Panc1 (cell line): ENCODE data around the gene OR14I1. TPM values are rescaled to one million over a fixed set of nuclear protein-coding genes. Genes with fewer than 3 reads are reported as not detected.

Experiments used
- ATAC-seq: fragments of 200-7000 bp; cut with Tn5 transposase; 2 replicates; pipeline ENCODE4 v1.9.1; 2020; ENCODE audit warnings: mild to moderate bottlenecking, moderate library complexity
- BruUV-seq: library from RNA; stranded (reverse); fragments of 400-500 nt; replicated peaks from 2 replicates; lab custom pipeline; 2021; lab: Mats Ljungman, UMichigan
- CTCF ChIA-PET: fragments of 300-600 bp; sonication (Branson Sonifier 250); formaldehyde crosslinking; loops from one replicate; lab custom pipeline; 2022; ENCODE audit warnings: antibody characterized with exemption; lab: Charles Lee
- POLR2A ChIA-PET: fragments of 300-600 bp; sonication (Branson Sonifier 250); formaldehyde crosslinking; loops from one replicate; lab custom pipeline; 2022; ENCODE audit warnings: antibody characterized with exemption; lab: Charles Lee
- DNase-seq: peaks from one replicate; pipeline ENCODE4 v3.0.0-alpha.2; 2010; ENCODE audit warnings: low read depth, low spot score
- H3K27ac ChIP-seq: 2 replicates; pipeline ENCODE4 v1.5.1; 2011; ENCODE audit warnings: mild to moderate bottlenecking, low read length, inconsistent platforms
- H3K27me3 ChIP-seq: fragments of 200-500 bp; sonication (Bioruptor generic); 2 replicates; pipeline ENCODE4 v1.6.0; 2014; ENCODE audit warnings: low read length, inconsistent platforms; ENCODE audit not compliant: control insufficient read depth, insufficient read depth
- H3K36me3 ChIP-seq: fragments of 200-500 bp; sonication (Bioruptor generic); 2 replicates; pipeline ENCODE4 v1.5.1; 2014; ENCODE audit warnings: inconsistent platforms, mild to moderate bottlenecking, low read length, moderate library complexity; ENCODE audit not compliant: control insufficient read depth, insufficient read depth
- H3K4me1 ChIP-seq: 2 replicates; pipeline ENCODE4 v1.5.1; 2011; ENCODE audit warnings: inconsistent platforms, mild to moderate bottlenecking, low read length, moderate library complexity; ENCODE audit not compliant: control insufficient read depth, insufficient read depth
- H3K4me3 ChIP-seq, 2 experiments: 2 replicates each; pipeline ENCODE4 v1.5.1; 2011 to 2012; ENCODE audit warnings: low read depth in 2 of 2, low read length in 2 of 2, mild to moderate bottlenecking in 2 of 2, inconsistent platforms in 1 of 2, moderate library complexity in 1 of 2
- H3K9me3 ChIP-seq: fragments of 200-500 bp; sonication (Bioruptor generic); 2 replicates; pipeline ENCODE4 v1.5.1; 2014; ENCODE audit warnings: low read depth, mild to moderate bottlenecking, inconsistent platforms, low read length, moderate library complexity; ENCODE audit not compliant: control insufficient read depth, insufficient read depth
- CTCF ChIP-seq: fragments of 450-650 bp; IDR thresholded peaks from 2 replicates; pipeline ENCODE4 v1.5.1; 2017; ENCODE audit warnings: mild to moderate bottlenecking
- POLR2AphosphoS5 ChIP-seq: IDR thresholded peaks from 2 replicates; pipeline ENCODE4 v1.6.1; 2012; ENCODE audit warnings: mild to moderate bottlenecking, low read depth, low read length, moderate library complexity
- REST ChIP-seq, 2 experiments: IDR thresholded peaks; 2 replicates each; pipeline ENCODE4 v1.6.1; 2011 to 2012; ENCODE audit warnings: low read depth in 2 of 2, control low read depth in 1 of 2, low read length in 1 of 2, mild to moderate bottlenecking in 1 of 2, moderate library complexity in 1 of 2; ENCODE audit not compliant: insufficient read depth in 1 of 2
- SIN3A ChIP-seq: IDR thresholded peaks from 2 replicates; pipeline ENCODE4 v1.6.1; 2012; ENCODE audit warnings: low read depth, mild to moderate bottlenecking, low read length, moderate library complexity, borderline replicate concordance; ENCODE audit not compliant: insufficient read depth
- TCF7L2 ChIP-seq: IDR thresholded peaks from 2 replicates; pipeline ENCODE4 v1.6.1; 2011; ENCODE audit warnings: mild to moderate bottlenecking, low read depth, low read length, inconsistent platforms
- in situ Hi-C: cut with HindIII; loops from 2 replicates; pipeline ENCODE4 v1.10.0; 2016; ENCODE audit warnings: low sequenced_read_pairs, low pct_unique_long_range_greater_than_20kb
- intact Hi-C: fragments of 100-400 bp; cut with micrococcal nuclease; formaldehyde crosslinking; loops from one replicate; pipeline ENCODE4 v1.10.0; 2022; ENCODE audit not compliant: unreplicated experiment
- total RNA-seq: library from RNA; stranded (reverse); gene quantifications from one replicate; pipeline ENCODE4 v1.2.1, GENCODE V29; 2021; ENCODE audit not compliant: unreplicated experiment

The OR14I1 gene
- total RNA-seq, 1 experiment from 2014 or later: not detected

GRCh38 chr1:248714248-248714647 lies 11.7 kb upstream of the OR14I1 start:
- Histone ChIP-seq H3K27ac (no peak overlapping the region), H3K4me3 (no peak overlapping the region), H3K9me3 (peaks cover 15% of the 10 kb centered on the region), H3K36me3 (no peaks in the 10 kb centered on the region), H3K4me1 (no peaks in the 10 kb centered on the region), H3K27me3 (no peaks in the 10 kb centered on the region)
- ChIA-PET CTCF (no interaction called here), POLR2A (no interaction called here)
- BruUV-seq: no TSS peak
- DNase-seq (no peak), ATAC-seq (no peak)
- intact Hi-C loops: no loop called here
- TF ChIP-seq REST (IDR thresholded peaks at IDR 0.05; ENCODE audit: insufficient read depth in 1 of 2, low read depth in 2 of 2, low read length in 1 of 2) (no peak), CTCF (no peak), POLR2AphosphoS5 (no peak), TCF7L2 (no peak), SIN3A (no peak)
- in situ Hi-C loops: no loop called here

GRCh38 chr1:248710305-248710900 lies 7.8 kb upstream of the OR14I1 start:
- ATAC-seq: no peak
- Histone ChIP-seq H3K4me1 (no peaks in the 10 kb centered on the region), H3K9me3 (peaks cover 15% of the 10 kb centered on the region), H3K27ac (no peak overlapping the region), H3K4me3 (no peak overlapping the region), H3K36me3 (no peaks in the 10 kb centered on the region), H3K27me3 (no peaks in the 10 kb centered on the region)
- ChIA-PET POLR2A (no interaction called here), CTCF (no interaction called here)
- DNase-seq: no peak
- intact Hi-C loops (no loop called here), in situ Hi-C loops (no loop called here)
- TF ChIP-seq REST (IDR thresholded peaks at IDR 0.05; ENCODE audit: insufficient read depth in 1 of 2, low read depth in 2 of 2, low read length in 1 of 2): no peak
- TF ChIP-seq CTCF: no peak
- no peak for TF ChIP-seq SIN3A
- TF ChIP-seq TCF7L2: no peak
- no peak for TF ChIP-seq POLR2AphosphoS5
- no TSS peak for BruUV-seq
